HG03066 (cell line): ENCODE results near the gene GRHL1.
A peak's percentile ranks its signal among the peaks of the same experiment; 100 is the strongest.
"Not testable (repeated sequence)": the region's sequence is repeated elsewhere in the genome, so short reads cannot be mapped to it uniquely, and the experiment has no call there.

Experiments
- ATAC-seq: cut with Tn5 transposase; IDR thresholded peaks from one replicate; pipeline ENCODE4 v1.9.1; 2021; ENCODE audit warnings: low read depth; ENCODE audit not compliant: unreplicated experiment

Gene GRHL1, protein sequence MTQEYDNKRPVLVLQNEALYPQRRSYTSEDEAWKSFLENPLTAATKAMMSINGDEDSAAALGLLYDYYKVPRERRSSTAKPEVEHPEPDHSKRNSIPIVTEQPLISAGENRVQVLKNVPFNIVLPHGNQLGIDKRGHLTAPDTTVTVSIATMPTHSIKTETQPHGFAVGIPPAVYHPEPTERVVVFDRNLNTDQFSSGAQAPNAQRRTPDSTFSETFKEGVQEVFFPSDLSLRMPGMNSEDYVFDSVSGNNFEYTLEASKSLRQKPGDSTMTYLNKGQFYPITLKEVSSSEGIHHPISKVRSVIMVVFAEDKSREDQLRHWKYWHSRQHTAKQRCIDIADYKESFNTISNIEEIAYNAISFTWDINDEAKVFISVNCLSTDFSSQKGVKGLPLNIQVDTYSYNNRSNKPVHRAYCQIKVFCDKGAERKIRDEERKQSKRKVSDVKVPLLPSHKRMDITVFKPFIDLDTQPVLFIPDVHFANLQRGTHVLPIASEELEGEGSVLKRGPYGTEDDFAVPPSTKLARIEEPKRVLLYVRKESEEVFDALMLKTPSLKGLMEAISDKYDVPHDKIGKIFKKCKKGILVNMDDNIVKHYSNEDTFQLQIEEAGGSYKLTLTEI

DNA sequence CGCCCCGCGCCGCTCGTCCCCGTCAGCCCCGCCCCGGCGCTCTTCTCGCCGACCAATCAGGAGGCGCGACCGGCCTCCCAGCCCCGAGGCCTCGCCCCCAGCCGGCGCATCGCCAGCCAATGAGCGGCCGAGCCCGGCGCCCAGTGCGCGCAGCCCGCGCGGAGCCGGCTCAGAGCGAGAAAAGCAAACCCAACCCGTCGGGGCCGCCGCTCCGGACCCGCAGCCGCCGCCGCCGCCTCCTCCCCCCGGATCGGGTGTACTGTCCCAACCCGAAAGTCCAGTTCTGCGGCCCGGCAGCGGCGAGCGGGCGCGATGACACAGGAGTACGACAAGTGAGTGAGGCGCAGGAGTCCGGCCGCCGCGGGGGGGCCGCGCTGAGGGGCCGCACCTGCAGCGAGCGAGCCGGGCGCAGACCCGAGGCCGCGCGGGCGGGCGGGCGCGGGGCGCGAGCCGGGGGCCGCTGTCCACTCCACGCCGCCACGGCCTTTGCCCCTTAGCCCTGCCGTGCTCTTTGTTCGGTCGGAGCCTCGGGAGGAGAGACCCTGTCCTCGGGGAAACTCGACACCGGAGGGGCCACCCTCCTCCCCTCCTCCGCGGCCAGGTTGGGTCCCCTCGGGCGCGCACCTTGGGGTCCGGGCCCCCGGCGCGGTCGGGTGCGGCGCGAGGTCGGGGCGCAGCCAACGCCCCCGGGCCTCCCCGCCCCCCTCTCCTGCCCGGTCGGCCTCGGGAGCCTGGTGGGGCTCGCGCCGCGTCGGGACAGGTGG, at the start of gene GRHL1:
TSS of gene GRHL1 (plus strand) at position 172 of the 764 bp plus-strand sequence. CDS start at position 313, 141 bp downstream.
- peak; percentile 93 for ATAC-seq

DNA sequence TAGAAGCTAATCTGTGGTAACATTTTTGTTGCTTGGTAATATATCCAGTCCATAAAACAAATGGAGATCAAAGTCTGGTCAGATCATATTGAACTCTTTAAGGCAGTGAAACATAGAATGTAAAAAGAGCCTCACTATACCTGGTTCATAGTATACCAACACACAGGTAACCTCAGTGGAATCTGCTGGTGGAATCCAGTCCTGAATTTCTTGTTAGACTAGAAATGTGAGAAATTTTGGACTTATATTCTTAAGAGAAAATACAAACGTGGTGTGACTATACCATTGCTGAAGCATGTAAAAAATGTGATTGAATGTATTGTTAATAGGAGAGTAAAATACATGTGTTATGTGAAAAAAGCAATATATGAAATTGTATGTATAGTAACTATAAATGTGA, 46.1 kb upstream of the GRHL1 start:
- no peak for ATAC-seq

DNA sequence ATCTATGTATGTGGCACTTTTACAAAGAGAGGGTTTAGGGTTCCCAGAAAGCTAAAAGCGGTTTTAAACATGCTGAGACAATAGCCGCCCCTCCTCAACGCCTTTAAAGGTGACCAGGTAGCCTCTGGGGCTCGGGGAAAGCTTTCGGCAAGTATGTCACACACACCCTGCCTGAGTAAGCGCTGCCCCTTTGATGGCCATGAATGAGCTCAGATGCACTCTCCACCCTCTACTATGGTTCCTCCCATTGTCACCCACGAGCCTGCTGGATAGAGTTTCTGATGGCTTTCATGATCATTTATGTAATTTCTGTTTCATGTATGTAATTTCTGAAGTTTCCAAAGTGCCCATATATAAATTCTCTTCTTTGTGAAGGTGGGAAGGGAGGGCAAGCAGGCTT, 44.1 kb upstream of the GRHL1 start:
- no peak for ATAC-seq

DNA sequence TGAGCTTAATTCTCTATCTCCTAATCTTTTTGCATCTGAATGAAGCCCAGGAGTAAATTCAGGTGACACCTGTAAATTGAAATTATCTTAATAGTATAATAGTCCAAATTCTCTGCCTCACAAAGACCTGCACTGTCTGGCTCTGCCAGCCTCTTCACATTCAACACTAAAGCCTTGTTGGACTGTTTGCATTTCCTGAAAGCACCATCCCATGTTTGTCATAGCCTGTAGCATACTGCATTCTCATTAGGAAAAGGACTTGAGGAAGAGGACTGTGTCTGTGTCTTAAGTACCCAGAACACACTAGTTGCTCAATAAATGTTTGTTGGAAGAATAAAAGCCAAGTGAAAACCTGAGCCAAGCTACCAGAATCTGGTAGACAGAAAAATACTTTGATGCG, 42.9 kb upstream of the GRHL1 start:
- ATAC-seq = no peak

DNA sequence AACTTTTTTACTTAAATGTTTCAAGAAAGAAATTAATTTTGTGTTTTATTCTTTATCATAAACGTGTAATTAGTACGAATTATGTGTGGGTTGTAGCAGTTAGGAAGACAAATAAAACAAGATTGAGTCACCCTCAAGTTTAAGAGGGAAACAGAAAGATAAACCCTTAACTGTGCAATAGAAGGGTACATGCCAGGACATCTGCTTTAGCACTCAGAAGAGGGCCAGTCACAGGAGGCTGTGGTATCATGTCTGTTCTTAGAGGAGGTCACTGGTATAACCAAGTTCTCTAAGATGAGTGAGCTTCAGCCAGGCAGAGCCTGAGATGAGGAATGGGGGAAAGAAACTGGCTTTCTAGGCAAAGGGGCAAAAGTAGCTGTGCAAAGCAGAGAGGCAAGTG, 42.4 kb upstream of the GRHL1 start:
- no peak for ATAC-seq

DNA sequence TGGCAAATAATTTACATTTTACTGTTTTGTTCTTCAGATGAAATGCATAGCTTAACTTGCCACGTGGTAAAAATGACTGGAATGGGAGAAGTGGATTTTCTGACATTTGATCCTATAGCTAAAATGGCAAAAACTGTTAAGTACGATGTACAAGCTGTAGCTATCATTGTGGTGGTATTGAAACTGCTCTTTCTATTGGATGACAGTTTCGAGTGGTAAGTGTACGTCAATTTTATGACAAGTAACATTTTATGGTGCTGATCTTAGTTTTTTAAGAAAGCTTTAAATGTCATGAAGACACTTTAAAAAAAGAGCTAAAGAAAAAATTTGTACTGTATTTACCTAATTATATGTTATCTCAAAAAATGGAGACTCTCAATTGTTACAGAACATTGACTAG, 40.8 kb upstream of the GRHL1 start:
- ATAC-seq = no peak

DNA sequence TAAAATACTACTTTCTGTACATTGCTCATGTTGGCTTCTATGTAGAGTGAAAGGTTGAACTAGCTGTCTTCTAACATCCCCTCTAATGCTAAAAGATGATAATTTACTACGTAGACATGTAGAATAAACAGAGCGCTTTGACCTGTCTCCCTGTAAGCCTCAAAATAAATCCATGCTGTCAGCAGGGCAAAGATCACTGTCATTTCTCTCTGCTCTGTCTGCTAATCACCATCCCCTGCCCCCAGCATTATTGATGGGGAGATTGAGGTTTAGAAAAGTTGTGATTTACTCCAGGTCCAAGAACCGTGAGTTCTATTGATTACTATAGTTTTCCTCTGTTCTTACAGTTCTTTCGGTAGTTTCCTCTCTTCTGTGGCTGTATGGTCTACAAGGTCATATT, 39.0 kb upstream of the GRHL1 start:
- ATAC-seq = no peak

DNA sequence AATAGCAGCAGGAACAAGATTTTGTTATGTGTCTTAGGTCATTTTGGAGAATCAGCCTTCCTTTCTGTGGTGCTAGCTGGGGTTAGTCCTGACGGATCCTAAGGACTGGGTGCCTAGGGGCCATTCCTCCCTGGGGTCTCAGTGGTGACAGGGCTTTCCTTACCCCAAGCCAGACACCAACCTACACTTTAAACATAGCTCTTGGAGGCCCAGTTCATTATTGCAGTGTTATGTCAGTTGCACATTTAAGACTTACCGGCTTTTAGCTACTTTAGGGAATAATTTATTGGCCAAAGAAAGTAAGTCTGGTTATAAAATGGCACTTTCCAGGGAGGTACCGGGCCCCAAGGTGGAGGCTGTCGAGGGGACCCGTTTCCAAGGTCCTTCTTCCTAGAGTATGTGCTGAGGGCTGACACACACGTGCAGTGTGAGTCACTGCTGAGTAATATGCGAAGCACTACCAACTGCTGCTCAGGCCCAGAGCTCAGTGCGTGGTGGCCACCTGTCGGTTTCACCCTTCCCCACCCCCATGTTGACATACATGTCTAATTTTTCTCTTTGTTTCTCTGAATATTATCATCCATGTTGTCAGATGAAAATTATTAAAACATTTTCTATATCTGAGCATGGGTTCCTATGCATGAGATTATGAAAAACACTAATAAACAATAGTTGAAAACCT, 37.0 kb upstream of the GRHL1 start:
- ATAC-seq = peak; percentile 99

DNA sequence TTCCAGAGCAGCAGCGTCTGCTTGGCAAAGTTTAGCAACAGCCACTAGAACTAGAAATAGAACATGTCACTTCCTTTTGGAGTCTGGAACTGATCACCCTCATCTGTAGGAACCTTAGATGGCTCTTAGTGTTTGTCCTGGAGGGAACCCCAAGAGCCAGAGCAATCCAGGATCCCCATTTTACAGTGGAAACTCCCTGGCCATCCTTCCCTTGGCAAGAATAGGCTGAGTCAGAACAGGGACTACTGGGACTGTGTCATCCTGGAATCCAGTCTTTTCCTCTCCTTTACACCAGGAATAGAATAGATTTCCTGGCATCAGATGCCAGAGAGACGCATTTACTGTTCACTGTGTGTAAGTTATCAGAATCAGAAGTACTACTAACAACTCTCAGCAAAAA, 33.2 kb upstream of the GRHL1 start:
- no peak for ATAC-seq

DNA sequence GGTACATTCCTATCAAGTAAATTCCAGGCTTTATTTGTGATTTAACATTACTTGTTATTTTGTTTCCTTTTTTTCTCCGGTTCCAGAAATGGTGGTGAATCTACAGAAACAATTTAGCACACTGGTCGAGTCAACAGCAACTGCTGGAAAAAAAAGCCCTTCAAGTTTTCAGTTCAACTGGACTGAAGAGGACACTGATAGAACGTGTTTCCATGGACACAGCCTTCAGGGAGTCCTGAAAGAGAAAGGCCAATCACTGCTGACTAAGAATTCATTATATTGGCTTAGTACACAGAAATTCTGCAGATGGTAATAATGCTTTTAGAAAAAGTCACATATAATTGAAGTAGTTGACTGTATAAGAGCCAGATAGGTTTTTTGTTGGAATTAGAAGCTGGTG, 32.0 kb upstream of the GRHL1 start:
- ATAC-seq = no peak

DNA sequence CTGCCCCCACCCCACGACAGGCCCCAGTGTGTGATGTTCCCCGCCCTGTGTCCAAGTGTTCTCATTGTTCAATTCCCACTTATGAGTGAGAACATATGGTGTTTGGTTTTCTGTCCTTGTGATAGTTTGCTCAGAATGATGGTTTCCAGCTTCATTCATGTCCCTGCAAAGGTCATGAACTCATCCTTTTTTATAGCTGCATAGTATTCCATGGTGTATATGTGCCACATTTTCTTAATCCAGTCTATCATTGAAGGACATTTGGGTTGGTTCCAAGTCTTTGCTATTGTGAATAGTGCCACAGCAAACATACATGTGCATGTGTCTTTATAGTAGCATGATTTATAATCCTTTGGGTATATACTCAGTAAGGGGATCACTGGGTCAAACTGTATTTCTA, 24.5 kb upstream of the GRHL1 start:
- not testable (repeated sequence) for ATAC-seq

DNA sequence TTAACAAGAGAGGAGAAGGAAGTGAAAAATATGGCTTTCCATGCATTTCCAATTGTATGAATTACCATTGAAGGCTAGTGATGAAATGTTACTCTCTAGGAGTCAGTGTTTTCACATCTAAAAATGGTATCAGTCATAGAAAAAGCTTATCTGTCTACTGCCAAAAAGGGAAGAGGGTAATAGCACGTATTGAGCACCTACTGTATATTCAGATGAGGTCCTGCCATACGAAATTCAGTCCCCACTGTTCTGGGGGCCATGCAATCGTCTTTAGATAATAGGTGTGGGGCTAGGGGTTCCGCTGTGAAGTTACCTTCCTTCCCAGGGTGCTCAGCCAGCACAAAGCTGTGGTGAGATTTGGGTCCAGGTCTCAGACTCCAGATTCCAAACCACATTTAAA, 14.2 kb upstream of the GRHL1 start:
- no peak for ATAC-seq

DNA sequence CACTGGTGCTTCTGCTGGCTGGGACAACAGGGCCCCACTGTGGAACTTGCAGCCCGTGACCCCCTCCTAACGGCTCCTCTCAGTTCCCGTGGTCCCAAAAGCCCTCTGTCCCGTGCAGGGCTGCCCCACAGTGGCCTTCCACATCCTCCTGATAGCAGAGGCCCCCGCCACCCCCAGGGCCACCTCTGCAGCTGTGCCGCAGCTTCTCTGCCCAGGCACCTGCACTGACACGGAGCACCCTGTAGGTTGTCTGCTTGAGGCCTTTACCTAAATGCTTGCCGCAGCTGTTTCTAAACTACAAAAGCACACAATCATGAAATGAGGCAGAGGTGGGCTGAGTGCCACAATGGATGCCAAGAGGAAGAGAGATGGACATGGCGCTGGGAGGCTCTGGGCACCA, 13.5 kb upstream of the GRHL1 start:
- no peak for ATAC-seq

DNA sequence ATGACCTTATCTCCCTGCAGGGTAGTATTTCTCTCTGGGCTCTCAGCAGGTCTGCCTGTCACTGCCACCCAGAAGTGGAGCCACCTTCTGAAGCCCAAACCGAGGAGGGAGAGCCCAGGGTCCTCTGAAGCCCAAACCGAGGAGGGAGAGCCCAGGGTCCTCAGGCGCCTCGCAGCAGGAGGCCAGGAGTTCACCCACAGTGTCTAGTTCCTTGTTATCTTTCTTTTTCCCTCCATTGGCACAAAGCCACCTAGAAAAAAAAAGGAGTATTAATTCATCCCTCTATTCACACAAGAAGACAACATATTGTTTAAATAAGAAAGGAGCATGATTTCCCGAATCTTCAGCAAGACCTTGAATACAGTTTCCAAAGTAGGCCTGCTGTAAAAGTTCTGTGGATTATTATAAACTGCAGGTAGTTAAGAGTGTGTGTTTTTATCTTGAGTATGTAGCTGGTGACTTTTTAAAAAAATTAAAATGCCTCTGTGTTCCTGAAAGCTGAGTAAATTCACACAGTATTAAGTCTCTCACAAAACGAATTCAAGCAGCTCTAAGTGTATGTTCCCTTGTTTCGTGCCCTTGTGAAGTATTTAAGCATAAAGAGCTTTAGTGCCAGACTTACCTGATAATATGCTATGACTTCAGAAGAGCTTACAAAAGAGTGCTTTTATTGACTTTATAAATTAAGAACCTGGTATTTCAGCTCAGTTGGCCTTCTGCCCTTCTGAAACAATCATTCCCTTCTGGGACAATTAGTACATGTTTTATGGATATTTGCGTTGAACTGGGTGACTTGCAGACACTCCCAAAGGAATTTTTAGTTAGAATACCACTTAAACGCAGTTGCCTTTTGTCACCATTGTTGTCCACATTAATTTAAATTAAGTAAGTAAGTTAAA, 11.7 kb upstream of the GRHL1 start:
- ATAC-seq = no peak

DNA sequence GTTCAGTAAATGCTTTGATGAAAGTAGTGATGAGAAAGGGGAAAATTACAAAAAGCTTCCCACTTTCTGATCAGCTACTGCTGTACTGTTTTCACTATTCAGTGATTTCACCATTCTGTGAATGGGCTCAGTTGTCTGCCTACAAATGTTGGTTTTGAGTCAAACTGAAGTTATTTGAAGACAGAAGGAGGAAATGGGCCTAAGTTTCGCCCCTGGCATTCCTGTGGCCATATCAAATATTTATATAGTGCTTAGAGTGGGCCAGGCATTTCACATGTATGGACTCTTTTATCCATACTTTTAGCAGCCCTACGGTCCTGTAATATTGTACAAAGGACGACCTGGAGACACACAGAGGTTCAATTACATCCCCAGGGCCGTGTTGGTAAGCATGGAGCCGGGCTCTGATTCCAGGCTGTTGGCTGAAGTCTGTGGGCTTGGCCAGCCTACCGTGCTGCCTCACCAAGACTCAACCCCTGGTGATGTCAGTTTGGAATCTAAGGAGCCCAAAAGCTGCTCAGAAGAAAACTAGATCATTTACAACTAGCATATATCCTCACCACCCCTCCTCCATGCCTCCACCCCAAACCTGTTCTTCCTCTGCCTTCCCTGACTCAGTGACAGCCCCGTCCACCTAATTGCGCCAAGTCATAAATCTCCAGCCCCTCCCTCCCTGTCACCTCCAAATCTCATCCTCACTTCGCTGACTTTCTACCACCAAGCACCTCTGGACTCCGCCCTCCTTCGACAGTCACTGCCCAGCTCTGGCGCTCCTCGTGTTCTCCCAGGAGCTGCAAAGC, 10.1 kb upstream of the GRHL1 start:
- ATAC-seq = no peak

DNA sequence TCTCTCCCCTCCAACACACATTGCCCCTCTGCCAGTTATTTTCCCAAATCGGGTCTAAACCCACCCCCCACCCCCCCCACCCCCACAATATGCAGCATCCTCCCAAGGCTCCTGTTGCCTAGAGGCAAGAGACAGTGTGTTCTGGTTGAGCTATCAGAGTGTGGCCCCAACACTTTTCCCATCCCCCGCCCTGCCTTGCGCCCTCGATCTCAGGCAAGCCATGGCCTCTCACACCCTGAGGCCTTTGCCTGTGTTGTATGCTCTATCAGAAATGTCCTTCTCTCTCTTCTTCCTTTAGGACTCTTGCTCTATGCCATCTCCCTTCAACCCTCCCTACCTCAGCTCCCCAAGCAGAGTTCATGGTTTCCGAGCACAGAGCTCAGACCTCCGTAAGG, 9.5 kb upstream of the GRHL1 start:
- no peak for ATAC-seq

DNA sequence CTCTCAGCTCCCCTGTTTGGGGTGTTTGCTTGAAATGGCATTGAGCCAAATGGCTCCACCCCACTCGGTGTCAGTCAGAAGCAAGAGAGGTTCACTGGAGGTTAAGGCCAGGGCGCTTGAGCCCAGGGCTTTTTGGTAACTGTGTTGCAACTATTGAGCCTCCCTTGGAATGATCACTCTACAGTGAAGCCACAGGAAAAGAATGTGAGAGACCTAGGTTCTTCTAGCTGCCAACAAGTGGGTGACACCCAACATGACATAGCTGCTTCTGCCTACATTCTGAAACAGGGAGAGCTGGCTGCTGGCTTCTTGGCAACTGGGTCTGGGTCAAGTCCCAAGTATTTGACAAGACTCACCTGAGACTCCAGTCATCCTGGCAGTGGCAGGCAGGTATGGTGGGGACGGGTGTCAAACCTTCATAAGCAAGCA, 7.1 kb upstream of the GRHL1 start:
- ATAC-seq = no peak

DNA sequence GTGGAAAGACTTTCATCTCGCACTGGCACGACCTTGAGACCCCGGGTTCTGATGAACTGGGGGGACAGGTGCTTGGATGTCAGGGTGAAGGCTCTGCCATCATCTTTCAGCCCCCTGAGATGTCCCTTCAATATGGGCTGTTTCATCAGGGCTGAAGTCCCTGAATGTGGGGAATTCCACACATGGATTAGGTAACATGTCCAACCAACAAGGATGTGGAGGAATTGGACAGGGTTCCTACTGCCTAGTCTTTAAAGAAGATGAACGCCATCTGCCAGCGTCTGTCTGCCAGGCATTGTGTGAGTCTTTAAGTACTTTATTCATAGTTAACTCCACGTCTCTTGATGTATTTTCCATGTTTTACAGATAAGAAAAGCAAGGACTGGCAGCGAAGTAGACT, 5.9 kb upstream of the GRHL1 start:
- no peak for ATAC-seq

DNA sequence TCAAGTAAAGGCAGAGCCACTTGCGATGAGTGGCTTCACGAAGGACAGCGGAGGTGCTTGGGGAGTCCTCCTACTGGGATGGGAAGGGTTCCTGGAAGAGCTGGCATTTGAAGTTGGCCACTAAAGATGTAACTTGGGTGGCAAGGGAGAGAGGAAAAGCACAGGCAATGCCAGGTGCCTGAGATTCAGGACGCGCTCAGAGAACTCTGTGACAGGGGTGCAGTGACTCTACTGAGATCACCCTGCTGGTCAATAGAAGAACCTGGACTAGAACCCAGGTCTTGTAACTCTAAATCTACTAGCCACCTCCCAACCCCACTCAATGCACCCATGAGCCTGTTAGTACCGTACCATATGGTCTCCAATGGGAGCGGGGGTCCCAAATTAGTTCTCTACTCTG, 5.4 kb upstream of the GRHL1 start:
- no peak for ATAC-seq
